WTC11 (cell line): ENCODE data around the gene PHF24. TPM values are rescaled to one million over a fixed set of nuclear protein-coding genes. Genes with fewer than 3 reads are reported as not detected.

Source experiments
- ATAC-seq: fragments of 200-7000 bp; cut with Tn5 transposase; 2 replicates; pipeline ENCODE4 v1.10.0; 2021; ENCODE audit warnings: mild to moderate bottlenecking, moderate library complexity
- CTCF ChIA-PET: fragments of 300-600 bp; sonication (Branson Sonifier 250); formaldehyde crosslinking; loops from one replicate; lab custom pipeline; 2021; ENCODE audit warnings: antibody characterized with exemption; lab: Charles Lee
- POLR2A ChIA-PET: fragments of 350-600 bp; sonication (Branson Sonifier 250); formaldehyde crosslinking; loops from one replicate; lab custom pipeline; 2021; ENCODE audit warnings: antibody characterized with exemption; lab: Charles Lee
- DNase-seq: peaks from one replicate; pipeline ENCODE4 v3.0.0; 2021; ENCODE audit warnings: low spot score
- H3K27ac Mint-ChIP-seq: 2 replicates; pipeline ENCODE4 v1.8.0; 2021; ENCODE audit warnings: mixed read lengths
- H3K27me3 Mint-ChIP-seq: 2 replicates; pipeline ENCODE4 v1.8.0; 2021; ENCODE audit warnings: low read depth, mild to moderate bottlenecking, moderate library complexity, mixed read lengths
- H3K36me3 Mint-ChIP-seq: 2 replicates; pipeline ENCODE4 v1.8.0; 2021; ENCODE audit warnings: mixed read lengths
- H3K4me1 Mint-ChIP-seq: 2 replicates; pipeline ENCODE4 v1.8.0; 2022; ENCODE audit warnings: mixed read lengths
- H3K4me3 Mint-ChIP-seq: 2 replicates; pipeline ENCODE4 v1.8.0; 2021; ENCODE audit warnings: mild to moderate bottlenecking, moderate library complexity, mixed read lengths
- H3K9me3 Mint-ChIP-seq: 2 replicates; pipeline ENCODE4 v1.8.0; 2021; ENCODE audit warnings: mixed read lengths
- ARID4B ChIP-seq: sonication (generic); formaldehyde crosslinking; IDR thresholded peaks from 2 replicates; pipeline ENCODE4 v1.8.0; 2023; ENCODE audit warnings: missing genetic modification reagents, mild to moderate bottlenecking, borderline replicate concordance
- E2F5 ChIP-seq: sonication (generic); formaldehyde crosslinking; IDR thresholded peaks from 2 replicates; pipeline ENCODE4 v1.8.1; 2022; ENCODE audit warnings: mild to moderate bottlenecking, moderate library complexity, missing genetic modification reagents
- EMX1 ChIP-seq: fragments of 250-450 bp; sonication (Bioruptor Pico); IDR thresholded peaks from 2 replicates; pipeline ENCODE4 v1.8.0; 2021; ENCODE audit warnings: mild to moderate bottlenecking
- GABPB1 ChIP-seq: sonication (generic); formaldehyde crosslinking; IDR thresholded peaks from 2 replicates; pipeline ENCODE4 v1.8.1; 2023; ENCODE audit warnings: mild to moderate bottlenecking, missing genetic modification reagents
- HMGA2 ChIP-seq: fragments of 250-450 bp; sonication (Bioruptor Pico); IDR thresholded peaks from 2 replicates; pipeline ENCODE4 v1.4.0; 2021; ENCODE audit warnings: mild to moderate bottlenecking, moderate library complexity
- NFE2L1 ChIP-seq: sonication (generic); formaldehyde crosslinking; IDR thresholded peaks from 2 replicates; pipeline ENCODE4 v1.8.1; 2023; ENCODE audit warnings: missing genetic modification reagents
- NFYB ChIP-seq: sonication (generic); formaldehyde crosslinking; conservative IDR thresholded peaks from 2 replicates; pipeline ENCODE4 v1.8.0; 2022; ENCODE audit warnings: low read depth, missing genetic modification reagents
- NR1H2 ChIP-seq: sonication (generic); formaldehyde crosslinking; IDR thresholded peaks from 2 replicates; pipeline ENCODE4 v1.9.0; 2021; ENCODE audit warnings: mild to moderate bottlenecking, moderate library complexity, missing genetic modification reagents
- NR2C2 ChIP-seq: sonication (generic); formaldehyde crosslinking; IDR thresholded peaks from 2 replicates; pipeline ENCODE4 v1.8.0; 2022; ENCODE audit warnings: mild to moderate bottlenecking, missing genetic modification reagents
- SMAD4 ChIP-seq: sonication (generic); formaldehyde crosslinking; IDR thresholded peaks from 2 replicates; pipeline ENCODE4 v1.8.0; 2022; ENCODE audit warnings: mild to moderate bottlenecking, missing genetic modification reagents
- TEAD1 ChIP-seq: sonication (generic); formaldehyde crosslinking; IDR thresholded peaks from 2 replicates; pipeline ENCODE4 v1.8.0; 2022; ENCODE audit warnings: mild to moderate bottlenecking, missing genetic modification reagents
- TEAD4 ChIP-seq: sonication (generic); formaldehyde crosslinking; IDR thresholded peaks from 2 replicates; pipeline ENCODE4 v1.8.0; 2022; ENCODE audit warnings: mild to moderate bottlenecking, missing genetic modification reagents
- ZBTB43 ChIP-seq: sonication (generic); formaldehyde crosslinking; IDR thresholded peaks from 2 replicates; pipeline ENCODE4 v1.8.1; 2023; ENCODE audit warnings: mild to moderate bottlenecking, missing genetic modification reagents
- ZNF121 ChIP-seq: sonication (generic); formaldehyde crosslinking; IDR thresholded peaks from 2 replicates; pipeline ENCODE4 v1.8.0; 2023; ENCODE audit warnings: missing genetic modification reagents
- ZNF138 ChIP-seq: sonication (generic); formaldehyde crosslinking; conservative IDR thresholded peaks from 2 replicates; pipeline ENCODE4 v1.8.1; 2022; ENCODE audit warnings: mild to moderate bottlenecking, moderate library complexity, missing genetic modification reagents
- ZNF263 ChIP-seq: sonication (generic); formaldehyde crosslinking; IDR thresholded peaks from 2 replicates; pipeline ENCODE4 v1.8.1; 2022; ENCODE audit warnings: low read depth, mild to moderate bottlenecking, moderate library complexity, missing genetic modification reagents
- ZNF423 ChIP-seq: fragments of 250-450 bp; sonication (Bioruptor Pico); IDR thresholded peaks from 2 replicates; pipeline ENCODE4 v2.1.2; 2022; ENCODE audit warnings: mild to moderate bottlenecking, moderate library complexity
- total RNA-seq: library from RNA; stranded (reverse); gene quantifications from 3 replicates; pipeline ENCODE4 v1.2.3, GENCODE V29; 2021

Gene PHF24
- total RNA-seq, 1 experiment from 2014 or later, result 0.59 TPM

GRCh38 chr9:35001285-35001677 lies 43.2 kb downstream of the PHF24 start:
- no peak for TF ChIP-seq SMAD4 (CRISPR knock-in tag)
- TF ChIP-seq, all 79 proteins: peak for 0
- Mint-ChIP-seq H3K9me3 (peaks cover 6% of the 10 kb centered on the region; the same call in 1 of the 2 replicates), H3K4me3 (no peak overlapping the region), H3K27me3 (no peaks in the 10 kb centered on the region), H3K4me1 (peaks cover 50% of the 10 kb centered on the region), H3K36me3 (peaks cover 14% of the 10 kb centered on the region), H3K27ac (no peak overlapping the region)
- ChIA-PET POLR2A (interaction anchor here (2.1 kb wide), 1 partner anchor 11 kb away, joined by 8 read pairs; the partner anchor contains the start of gene DNAJB5), CTCF (interaction anchor here (1.4 to 3.1 kb wide), 2 partner anchors 16 to 102 kb away, joined by 3 to 14 read pairs; no protein-coding TSS in a partner anchor)
- DNase-seq (no peak), ATAC-seq (no peak)

- Mint-ChIP-seq H3K4me3 (no peak overlapping the region), H3K27me3 (no peaks in the 10 kb centered on the region)
- ATAC-seq (no peak), DNase-seq (no peak)
- POLR2A ChIA-PET, result interaction anchor here (0.5 to 2.1 kb wide), 3 partner anchors 12 to 267 kb away, joined by 3 to 8 read pairs (median 4); partner anchors contain the start of gene DNAJB5
- TF ChIP-seq TEAD1 (CRISPR knock-in tag), result no peak
- no peak for TF ChIP-seq E2F5 (CRISPR knock-in tag)
- TF ChIP-seq ZNF263 (CRISPR knock-in tag), result no peak
- no peak for TF ChIP-seq ZNF423 (CRISPR knock-in tag)
- no peak for TF ChIP-seq TEAD4 (CRISPR knock-in tag)
- no peak for TF ChIP-seq HMGA2 (CRISPR knock-in tag)
- TF ChIP-seq GABPB1 (CRISPR knock-in tag), result no peak
- no peak for TF ChIP-seq ZNF138 (CRISPR knock-in tag)
- TF ChIP-seq EMX1 (CRISPR knock-in tag), result no peak
- no peak for TF ChIP-seq NR1H2 (CRISPR knock-in tag)
- no peak for TF ChIP-seq NR2C2
- TF ChIP-seq NFE2L1 (CRISPR knock-in tag), result no peak
- TF ChIP-seq ZNF121 (CRISPR knock-in tag), result no peak
- TF ChIP-seq NFYB (CRISPR knock-in tag), result no peak
- no peak for TF ChIP-seq ARID4B
- TF ChIP-seq ZBTB43 (CRISPR knock-in tag), result no peak
- TF ChIP-seq SMAD4 (CRISPR knock-in tag), result no peak
- TF ChIP-seq, all 79 proteins: peak for 0
- Mint-ChIP-seq H3K27ac (no peak overlapping the region), H3K4me1 (peaks cover 49% of the 10 kb centered on the region), H3K36me3 (peaks cover 10% of the 10 kb centered on the region), H3K9me3 (peaks cover 6% of the 10 kb centered on the region; the same call in 1 of the 2 replicates)
- CTCF ChIA-PET, result interaction anchor here (1.5 to 3.1 kb wide), 4 partner anchors 8 to 102 kb away, joined by 4 to 14 read pairs (median 6); no protein-coding TSS in a partner anchor
These were observed 43.9 kb downstream of the PHF24 start for GRCh38 chr9:35001803-35002502.
